ENCODE results near the gene SRPK2.

DNA sequence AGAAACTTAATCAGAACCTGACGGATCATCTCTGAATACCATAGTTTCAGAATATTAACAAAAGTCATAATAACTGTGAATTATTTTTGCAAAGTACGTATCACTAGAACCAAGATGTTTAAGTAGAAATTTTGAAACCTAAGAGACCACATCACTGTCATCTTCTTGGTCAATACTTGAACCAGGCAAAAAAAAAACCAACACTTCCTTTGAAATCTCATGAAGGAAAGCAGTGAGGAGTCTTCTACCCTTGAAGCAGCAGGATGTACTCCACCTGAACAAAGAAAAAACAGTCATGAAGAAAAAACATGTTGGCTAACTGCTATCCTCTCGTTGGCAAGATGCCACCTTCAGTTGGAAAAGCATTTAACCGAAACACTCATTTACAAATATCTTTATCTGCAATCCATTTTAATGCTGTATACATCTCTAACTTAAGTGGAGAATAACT, 82.4 kb downstream of the SRPK2 start:
- TF ChIP-seq, protein P1, sequence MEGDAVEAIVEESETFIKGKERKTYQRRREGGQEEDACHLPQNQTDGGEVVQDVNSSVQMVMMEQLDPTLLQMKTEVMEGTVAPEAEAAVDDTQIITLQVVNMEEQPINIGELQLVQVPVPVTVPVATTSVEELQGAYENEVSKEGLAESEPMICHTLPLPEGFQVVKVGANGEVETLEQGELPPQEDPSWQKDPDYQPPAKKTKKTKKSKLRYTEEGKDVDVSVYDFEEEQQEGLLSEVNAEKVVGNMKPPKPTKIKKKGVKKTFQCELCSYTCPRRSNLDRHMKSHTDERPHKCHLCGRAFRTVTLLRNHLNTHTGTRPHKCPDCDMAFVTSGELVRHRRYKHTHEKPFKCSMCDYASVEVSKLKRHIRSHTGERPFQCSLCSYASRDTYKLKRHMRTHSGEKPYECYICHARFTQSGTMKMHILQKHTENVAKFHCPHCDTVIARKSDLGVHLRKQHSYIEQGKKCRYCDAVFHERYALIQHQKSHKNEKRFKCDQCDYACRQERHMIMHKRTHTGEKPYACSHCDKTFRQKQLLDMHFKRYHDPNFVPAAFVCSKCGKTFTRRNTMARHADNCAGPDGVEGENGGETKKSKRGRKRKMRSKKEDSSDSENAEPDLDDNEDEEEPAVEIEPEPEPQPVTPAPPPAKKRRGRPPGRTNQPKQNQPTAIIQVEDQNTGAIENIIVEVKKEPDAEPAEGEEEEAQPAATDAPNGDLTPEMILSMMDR (conservative IDR thresholded peaks at IDR 0.05; ENCODE audit: low read depth, low read length) = no peak
- no peak for TF ChIP-seq EZH2 (IDR thresholded peaks at IDR 0.05; ENCODE audit: borderline replicate concordance, low read depth, low read length, poor library complexity, severe bottlenecking)
